Karpas-422 (cell line): ENCODE data around the gene PIGX. TPM values are rescaled to one million over a fixed set of nuclear protein-coding genes. Genes with fewer than 3 reads are reported as not detected.
"Not testable (repeated sequence)": the region's sequence is repeated elsewhere in the genome, so short reads cannot be mapped to it uniquely, and the experiment has no call there.

Source experiments
- DNase-seq: peaks from one replicate; pipeline ENCODE4 v3.0.0-alpha.2; 2015
- H2AFZ ChIP-seq: fragments of 200-600 bp; sonication (generic); 2 replicates; pipeline ENCODE4 v1.6.1; 2014; ENCODE audit warnings: antibody characterized with exemption, low read length, mixed read lengths
- H3K27ac ChIP-seq: fragments of 200-600 bp; sonication (generic); 2 replicates; pipeline ENCODE4 v1.5.1; 2014; ENCODE audit warnings: mild to moderate bottlenecking, low read length, moderate library complexity
- H3K27me3 ChIP-seq: fragments of 200-600 bp; sonication (generic); 2 replicates; pipeline ENCODE4 v1.6.1; 2014; ENCODE audit warnings: low read length, mixed read lengths
- H3K36me3 ChIP-seq: fragments of 200-600 bp; sonication (generic); 2 replicates; pipeline ENCODE4 v1.6.1; 2014; ENCODE audit warnings: low read length, mixed read lengths; ENCODE audit not compliant: insufficient read depth
- H3K4me1 ChIP-seq: fragments of 200-600 bp; sonication (generic); 2 replicates; pipeline ENCODE4 v1.6.1; 2014; ENCODE audit warnings: mild to moderate bottlenecking, low read length, mixed read lengths
- H3K4me2 ChIP-seq: fragments of 200-600 bp; sonication (generic); 2 replicates; pipeline ENCODE4 v1.6.1; 2014; ENCODE audit warnings: low read length, low read depth, mild to moderate bottlenecking; ENCODE audit not compliant: poor library complexity, severe bottlenecking
- H3K4me3 ChIP-seq: fragments of 200-600 bp; sonication (generic); 2 replicates; pipeline ENCODE4 v1.5.1; 2014; ENCODE audit warnings: mild to moderate bottlenecking, antibody characterized with exemption, low read length, mixed read lengths
- H3K79me2 ChIP-seq: fragments of 200-600 bp; sonication (generic); 2 replicates; pipeline ENCODE4 v1.6.1; 2014; ENCODE audit warnings: mild to moderate bottlenecking, low read length, mixed read lengths
- H3K9ac ChIP-seq: fragments of 200-600 bp; sonication (generic); 2 replicates; pipeline ENCODE4 v1.6.0; 2014; ENCODE audit warnings: low read length
- H3K9me2 ChIP-seq: fragments of 200-600 bp; sonication (generic), shearing (Covaris generic); replicated peaks from 2 replicates; pipeline ENCODE4 v1.6.0; 2014; ENCODE audit warnings: mild to moderate bottlenecking, low read length, moderate library complexity; ENCODE audit not compliant: insufficient read depth
- H3K9me3 ChIP-seq: fragments of 300-700, 200-600 bp; sonication (generic); 2 replicates; pipeline ENCODE4 v1.6.1; 2014; ENCODE audit warnings: low read length, mixed read lengths
- H4K20me1 ChIP-seq: fragments of 200-600 bp; sonication (generic); 2 replicates; pipeline ENCODE4 v1.6.1; 2014; ENCODE audit warnings: mild to moderate bottlenecking, antibody characterized with exemption, low read length, low read depth; ENCODE audit not compliant: insufficient read depth
- total RNA-seq: library from RNA; depleted of rRNA; stranded (reverse); fragments of >200 nt; shearing (Covaris generic); gene quantifications from 2 replicates; pipeline ENCODE4 v1.2.3, GENCODE V29; 2014; ENCODE audit warnings: low replicate concordance

PIGX gene
- total RNA-seq, 1 experiment from 2014 or later: 55.6 TPM

GRCh38 chr3:196737655-196738054 lies 25.5 kb downstream of the PIGX start:
- no peak for DNase-seq

GRCh38 chr3:196739671-196740480 lies 27.7 kb downstream of the PIGX start, which contains the start of gene PAK2:
PAK2 (plus strand) TSS chr3:196739857; CDS start chr3:196782647, 42,790 bp downstream.
- peaks cover 16% of the 10 kb centered on the region for H4K20me1 ChIP-seq
- peak within 1 kb of the TSS; percentile 83 for H3K4me3 ChIP-seq
- H2AFZ ChIP-seq: peak within 1 kb of the TSS; percentile 6; the same call in 1 of the 2 replicates
- H3K27me3 ChIP-seq: no peaks in the 10 kb centered on the region
- peak within 1 kb of the TSS; percentile 98 for H3K9ac ChIP-seq
- DNase-seq: peak; percentile 98
- peak within 1 kb of the TSS; percentile 82 for H3K4me2 ChIP-seq
- H3K9me3 ChIP-seq: no peaks in the 10 kb centered on the region; the same call in 1 of the 2 replicates
- H3K4me1 ChIP-seq: peaks cover 11% of the 10 kb centered on the region
- peaks cover 51% of the 10 kb centered on the region for H3K79me2 ChIP-seq
- no peaks in the 10 kb centered on the region for H3K9me2 ChIP-seq
- H3K36me3 ChIP-seq: peaks cover 30% of the 10 kb centered on the region
- peak within 1 kb of the TSS; percentile 78 for H3K27ac ChIP-seq

More at GRCh38 chr3:196737655-196738054, 25.5 kb downstream of the PIGX start:
- H3K4me3 ChIP-seq: no peak overlapping the region
- H3K4me1 ChIP-seq: peaks cover 11% of the 10 kb centered on the region
- H3K9ac ChIP-seq: no peak overlapping the region
- H3K9me3 ChIP-seq: no peaks in the 10 kb centered on the region; the same call in 1 of the 2 replicates
- no peaks in the 10 kb centered on the region for H3K27me3 ChIP-seq
- H4K20me1 ChIP-seq: peaks cover 7% of the 10 kb centered on the region
- H3K9me2 ChIP-seq: no peaks in the 10 kb centered on the region
- H3K36me3 ChIP-seq: peaks cover 15% of the 10 kb centered on the region
- no peak overlapping the region for H3K27ac ChIP-seq
- H2AFZ ChIP-seq: no peak overlapping the region
- H3K4me2 ChIP-seq: no peak overlapping the region
- peaks cover 29% of the 10 kb centered on the region for H3K79me2 ChIP-seq

- peaks cover 59% of the 10 kb centered on the region for H3K79me2 ChIP-seq
- H2AFZ ChIP-seq: peak overlapping the region; percentile 6; the same call in 1 of the 2 replicates
- H4K20me1 ChIP-seq: peaks cover 16% of the 10 kb centered on the region
- peak; percentile 81 for DNase-seq
- H3K9ac ChIP-seq: peak overlapping the region; percentile 98
- H3K4me1 ChIP-seq: peaks cover 11% of the 10 kb centered on the region
- H3K4me3 ChIP-seq: peak overlapping the region; percentile 83
- H3K9me3 ChIP-seq: no peaks in the 10 kb centered on the region; the same call in 1 of the 2 replicates
- peak overlapping the region; percentile 82 for H3K4me2 ChIP-seq
- H3K27ac ChIP-seq: peak overlapping the region; percentile 78
- H3K27me3 ChIP-seq: no peaks in the 10 kb centered on the region
- H3K36me3 ChIP-seq: peaks cover 33% of the 10 kb centered on the region
- H3K9me2 ChIP-seq: no peaks in the 10 kb centered on the region
Observed at GRCh38 chr3:196740481-196741248, 28.5 kb downstream of the PIGX start.

GRCh38 chr3:196741249-196741889 lies 29.2 kb downstream of the PIGX start:
- no peaks in the 10 kb centered on the region for H3K27me3 ChIP-seq
- peak overlapping the region; percentile 78 for H3K27ac ChIP-seq
- H3K9me3 ChIP-seq: no peaks in the 10 kb centered on the region; the same call in 1 of the 2 replicates
- H3K36me3 ChIP-seq: peaks cover 38% of the 10 kb centered on the region
- peaks cover 16% of the 10 kb centered on the region for H4K20me1 ChIP-seq
- peak overlapping the region; percentile 82 for H3K4me2 ChIP-seq
- H3K9me2 ChIP-seq: no peaks in the 10 kb centered on the region
- peaks cover 11% of the 10 kb centered on the region for H3K4me1 ChIP-seq
- H3K79me2 ChIP-seq: peaks cover 66% of the 10 kb centered on the region
- H2AFZ ChIP-seq: no peak overlapping the region
- H3K9ac ChIP-seq: peak overlapping the region; percentile 98
- DNase-seq: no peak
- H3K4me3 ChIP-seq: peak overlapping the region; percentile 83

- not testable (repeated sequence) for H3K4me3 ChIP-seq, H3K9me3 ChIP-seq, H3K4me2 ChIP-seq, H3K27me3 ChIP-seq, H3K9ac ChIP-seq, H3K27ac ChIP-seq, DNase-seq, H2AFZ ChIP-seq, H3K9me2 ChIP-seq
- Histone ChIP-seq H4K20me1 (peaks cover 16% of the 10 kb centered on the region), H3K36me3 (peaks cover 53% of the 10 kb centered on the region), H3K79me2 (peaks cover 88% of the 10 kb centered on the region), H3K4me1 (peaks cover 11% of the 10 kb centered on the region)
Observed at GRCh38 chr3:196743569-196743968, 31.4 kb downstream of the PIGX start.

- DNase-seq: no peak
- Histone ChIP-seq H3K9me2 (no peaks in the 10 kb centered on the region), H3K4me2 (no peak overlapping the region), H3K27me3 (no peaks in the 10 kb centered on the region), H3K79me2 (peaks cover 98% of the 10 kb centered on the region), H3K27ac (no peak overlapping the region), H2AFZ (no peak overlapping the region), H3K4me1 (no peaks in the 10 kb centered on the region), H3K4me3 (no peak overlapping the region), H4K20me1 (peaks cover 3% of the 10 kb centered on the region; the same call in 1 of the 2 replicates), H3K9ac (no peak overlapping the region), H3K36me3 (peaks cover 94% of the 10 kb centered on the region), H3K9me3 (peaks cover 18% of the 10 kb centered on the region)
Observed at GRCh38 chr3:196749125-196749524, 36.9 kb downstream of the PIGX start.

- Histone ChIP-seq H3K4me1 (no peaks in the 10 kb centered on the region), H3K27ac (no peak overlapping the region), H3K9ac (no peak overlapping the region), H3K9me3 (peaks cover 35% of the 10 kb centered on the region), H3K4me3 (no peak overlapping the region), H2AFZ (no peak overlapping the region), H3K36me3 (peaks cover 90% of the 10 kb centered on the region), H3K27me3 (no peaks in the 10 kb centered on the region), H3K9me2 (no peaks in the 10 kb centered on the region), H3K79me2 (peaks cover 98% of the 10 kb centered on the region), H4K20me1 (peaks cover 3% of the 10 kb centered on the region; the same call in 1 of the 2 replicates), H3K4me2 (no peak overlapping the region)
- DNase-seq: no peak
Observed at GRCh38 chr3:196753201-196753600, 41.0 kb downstream of the PIGX start.
